Esophagus squamous epithelium (tissue), 4 donors: Measurements from ENCODE around the gene SLC44A3.

ENCODE experiments used
- POLR2A ChIP-seq, 4 donors: fragments of 450-650 bp; IDR thresholded peaks; one replicate each; pipeline ENCODE4 v1.6.1; 2017; ENCODE audit warnings: antibody characterized with exemption in 4 of 4, mild to moderate bottlenecking in 4 of 4, moderate library complexity in 3 of 4
- TF ChIP-seq, protein P1 (sequence below), 6 experiments: fragments of 450-650 bp in 4 of 6; fragments of 200-600 bp in 2 of 6; sonication (generic) in 2 of 6; IDR thresholded peaks; one replicate each; pipeline ENCODE4 v1.5.1; 2016 to 2019; ENCODE audit warnings: antibody characterized with exemption in 6 of 6, mild to moderate bottlenecking in 4 of 6, moderate library complexity in 4 of 6

DNA sequence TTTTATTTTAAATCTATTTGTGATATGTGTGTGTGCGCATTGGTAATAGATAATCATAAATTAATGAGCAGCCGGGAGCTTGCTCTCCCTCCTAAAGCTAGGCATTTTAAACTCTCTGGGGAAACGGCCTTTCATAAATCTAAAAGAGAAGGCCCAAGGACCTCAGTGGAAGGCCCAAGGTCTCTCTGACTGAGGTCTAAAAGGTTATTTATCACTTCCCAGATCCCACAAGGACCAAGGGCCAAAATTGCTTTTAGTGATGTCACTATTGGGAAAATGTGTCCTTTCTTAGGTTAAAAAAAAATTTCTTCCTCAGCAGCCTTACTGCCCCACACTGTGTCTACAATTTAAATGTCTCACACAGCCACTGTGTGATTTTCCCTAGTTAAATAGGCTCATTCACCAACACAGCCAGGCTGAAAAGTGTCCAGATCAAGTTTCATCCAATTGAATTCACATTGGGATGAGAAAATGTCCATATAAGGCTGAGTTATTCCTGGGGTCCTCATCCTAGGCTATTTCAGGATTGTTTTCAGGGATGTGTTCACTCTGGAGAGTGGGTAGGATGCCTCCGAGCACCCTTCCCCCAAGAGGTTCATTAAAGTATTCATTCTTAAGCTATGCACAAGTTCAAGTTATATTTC, 46.1 kb downstream of the SLC44A3 start:
- TF ChIP-seq, protein P1, sequence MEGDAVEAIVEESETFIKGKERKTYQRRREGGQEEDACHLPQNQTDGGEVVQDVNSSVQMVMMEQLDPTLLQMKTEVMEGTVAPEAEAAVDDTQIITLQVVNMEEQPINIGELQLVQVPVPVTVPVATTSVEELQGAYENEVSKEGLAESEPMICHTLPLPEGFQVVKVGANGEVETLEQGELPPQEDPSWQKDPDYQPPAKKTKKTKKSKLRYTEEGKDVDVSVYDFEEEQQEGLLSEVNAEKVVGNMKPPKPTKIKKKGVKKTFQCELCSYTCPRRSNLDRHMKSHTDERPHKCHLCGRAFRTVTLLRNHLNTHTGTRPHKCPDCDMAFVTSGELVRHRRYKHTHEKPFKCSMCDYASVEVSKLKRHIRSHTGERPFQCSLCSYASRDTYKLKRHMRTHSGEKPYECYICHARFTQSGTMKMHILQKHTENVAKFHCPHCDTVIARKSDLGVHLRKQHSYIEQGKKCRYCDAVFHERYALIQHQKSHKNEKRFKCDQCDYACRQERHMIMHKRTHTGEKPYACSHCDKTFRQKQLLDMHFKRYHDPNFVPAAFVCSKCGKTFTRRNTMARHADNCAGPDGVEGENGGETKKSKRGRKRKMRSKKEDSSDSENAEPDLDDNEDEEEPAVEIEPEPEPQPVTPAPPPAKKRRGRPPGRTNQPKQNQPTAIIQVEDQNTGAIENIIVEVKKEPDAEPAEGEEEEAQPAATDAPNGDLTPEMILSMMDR (IDR thresholded peaks at IDR 0.05), result no peak
- no peak for TF ChIP-seq POLR2A (IDR thresholded peaks at IDR 0.05)
